Natural killer cell (primary cell): ENCODE results near the gene C1orf167. TPM values are rescaled to one million over a fixed set of nuclear protein-coding genes. Genes with fewer than 3 reads are reported as not detected.

Source experiments
- ATAC-seq, 3 donors: fragments of 150-1000 bp in 2 of 3; fragments of 200-7000 bp in 1 of 3; cut with Tn5 transposase; 1 replicate in 1 of 3; 2 replicates in 2 of 3; pipeline ENCODE4 v1.10.0; 2021; ENCODE audit warnings: mild to moderate bottlenecking in 2 of 3, moderate library complexity in 2 of 3
- DNase-seq, 2 donors: peaks; one replicate each; pipeline versions ENCODE4 v3.0.0 to v3.0.0-alpha.2; 2013 to 2021; ENCODE audit warnings: mixed read lengths in 1 of 2
- H3K27ac ChIP-seq: one replicate; pipeline ENCODE4 v1.5.1; 2013; ENCODE audit warnings: mild to moderate bottlenecking, low read length
- H3K27me3 ChIP-seq: one replicate; pipeline ENCODE4 v1.6.1; 2013; ENCODE audit warnings: low read length; ENCODE audit not compliant: control insufficient read depth, insufficient read depth
- H3K36me3 ChIP-seq: one replicate; pipeline ENCODE4 v1.6.1; 2013; ENCODE audit warnings: low read length; ENCODE audit not compliant: control insufficient read depth, insufficient read depth
- H3K4me1 ChIP-seq: one replicate; pipeline ENCODE4 v1.6.1; 2013; ENCODE audit warnings: low read length; ENCODE audit not compliant: control insufficient read depth, insufficient read depth
- H3K4me3 ChIP-seq: one replicate; pipeline ENCODE4 v1.5.1; 2013; ENCODE audit warnings: low read length
- H3K9me3 ChIP-seq: one replicate; pipeline ENCODE4 v1.6.1; 2013; ENCODE audit warnings: low read length; ENCODE audit not compliant: control insufficient read depth, insufficient read depth
- H3K27ac Mint-ChIP-seq, 2 donors: one replicate each; pipeline ENCODE4 v1.8.0; 2022; ENCODE audit warnings: mild to moderate bottlenecking in 2 of 2, mixed read lengths in 2 of 2, moderate library complexity in 1 of 2
- H3K27me3 Mint-ChIP-seq, 2 donors: one replicate each; pipeline ENCODE4 v1.8.0; 2022; ENCODE audit warnings: low read depth in 2 of 2, mixed read lengths in 2 of 2
- H3K36me3 Mint-ChIP-seq: one replicate; pipeline ENCODE4 v1.8.0; 2022; ENCODE audit warnings: mixed read lengths
- H3K4me1 Mint-ChIP-seq, 2 donors: one replicate each; pipeline ENCODE4 v1.8.0; 2022; ENCODE audit warnings: mixed read lengths in 2 of 2
- H3K4me3 Mint-ChIP-seq: one replicate; pipeline ENCODE4 v1.8.0; 2022; ENCODE audit warnings: mild to moderate bottlenecking, moderate library complexity, mixed read lengths
- H3K9me3 Mint-ChIP-seq, 2 donors: one replicate each; pipeline ENCODE4 v1.8.0; 2022; ENCODE audit warnings: mixed read lengths in 2 of 2
- CTCF ChIP-seq: fragments of 200-600 bp; IDR thresholded peaks from one replicate; pipeline ENCODE4 v1.8.0; 2022; ENCODE audit warnings: antibody characterized with exemption
- WGBS: methylation state at CpG from one replicate; pipeline ENCODE4 v1.1.7; 2013; ENCODE audit warnings: missing lambda C conversion rate; ENCODE audit not compliant: insufficient coverage; 5-methylcytosine and 5-hydroxymethylcytosine counted together
- intact Hi-C: fragments of 100-400 bp; cut with micrococcal nuclease; formaldehyde crosslinking; loops from one replicate; pipeline ENCODE4 v1.14.2; 2022
- total RNA-seq, 4 donors: library from RNA; stranded (reverse); fragments of 120-200 nt in 1 of 4; gene quantifications; one replicate each; pipeline versions ENCODE4 v1.2.3 to v1.2.4, GENCODE V29; 2013 to 2022

C1orf167 gene
- total RNA-seq, 3 donors from 2014 or later (not counting 1 experiment from before 2014, with no cell fraction given) = 0.15 TPM; not detected in 2

- no peaks in the 10 kb centered on the region for H3K36me3 Mint-ChIP-seq
- no peaks in the 10 kb centered on the region for H3K27me3 Mint-ChIP-seq
- no peaks in the 10 kb centered on the region for H3K4me1 ChIP-seq
- H3K9me3 ChIP-seq = no peaks in the 10 kb centered on the region
- TF ChIP-seq CTCF = no peak
- no peak overlapping the region for H3K27ac Mint-ChIP-seq
- ATAC-seq (no peak), DNase-seq (no peak)
- no peaks in the 10 kb centered on the region for H3K9me3 Mint-ChIP-seq
- no peak overlapping the region for H3K4me3 Mint-ChIP-seq
- no peaks in the 10 kb centered on the region for H3K36me3 ChIP-seq
- H3K4me1 Mint-ChIP-seq = no peaks in the 10 kb centered on the region
- 95% methylated on average over 9 of the region's 9 CpGs for WGBS
- H3K27me3 ChIP-seq = no peaks in the 10 kb centered on the region
- intact Hi-C loops = no loop called here
- H3K27ac ChIP-seq = no peak overlapping the region
- no peak overlapping the region for H3K4me3 ChIP-seq
Measured at GRCh38 chr1:11778336-11778735, 16.3 kb downstream of the C1orf167 start.

GRCh38 chr1:11778844-11779623 is 17.0 kb downstream of the C1orf167 start:
- Histone ChIP-seq H3K4me3 (no peak overlapping the region), H3K27me3 (no peaks in the 10 kb centered on the region), H3K9me3 (no peaks in the 10 kb centered on the region), H3K4me1 (peaks cover 1% of the 10 kb centered on the region), H3K27ac (no peak overlapping the region), H3K36me3 (no peaks in the 10 kb centered on the region)
- WGBS = 94% methylated on average over 13 of the region's 15 CpGs
- no peak for DNase-seq
- ATAC-seq = no peak
- no peaks in the 10 kb centered on the region for H3K9me3 Mint-ChIP-seq
- intact Hi-C loops = no loop called here
- H3K4me3 Mint-ChIP-seq = no peak overlapping the region
- TF ChIP-seq CTCF = no peak
- H3K36me3 Mint-ChIP-seq = no peaks in the 10 kb centered on the region
- no peaks in the 10 kb centered on the region for H3K4me1 Mint-ChIP-seq
- no peaks in the 10 kb centered on the region for H3K27me3 Mint-ChIP-seq
- no peak overlapping the region for H3K27ac Mint-ChIP-seq

GRCh38 chr1:11779715-11780379 is 17.9 kb downstream of the C1orf167 start:
- H3K4me3 ChIP-seq = no peak overlapping the region
- H3K27me3 Mint-ChIP-seq = no peaks in the 10 kb centered on the region
- H3K9me3 Mint-ChIP-seq = no peaks in the 10 kb centered on the region
- ATAC-seq (no peak), DNase-seq (no peak)
- H3K36me3 Mint-ChIP-seq = no peaks in the 10 kb centered on the region
- no peak overlapping the region for H3K4me3 Mint-ChIP-seq
- H3K4me1 ChIP-seq = peaks cover 9% of the 10 kb centered on the region
- no peaks in the 10 kb centered on the region for H3K27me3 ChIP-seq
- no peak overlapping the region for H3K27ac Mint-ChIP-seq
- H3K4me1 Mint-ChIP-seq = peaks cover 0 to 4% of the 10 kb centered on the region in 2 donors
- H3K9me3 ChIP-seq = no peaks in the 10 kb centered on the region
- no peaks in the 10 kb centered on the region for H3K36me3 ChIP-seq
- intact Hi-C loops = no loop called here
- whole genome bisulfite sequencing = 85% methylated on average over 13 of the region's 13 CpGs
- no peak for TF ChIP-seq CTCF
- H3K27ac ChIP-seq = no peak overlapping the region
